NB4 (cell line): ENCODE data around the gene LTBP1.

ENCODE experiments used
- MYC ChIP-seq: IDR thresholded peaks from 2 replicates; pipeline ENCODE4 v1.6.1; 2011; ENCODE audit warnings: low read depth, low read length
- POLR2A ChIP-seq: IDR thresholded peaks from 2 replicates; pipeline ENCODE4 v1.6.1; 2011; ENCODE audit warnings: mild to moderate bottlenecking; ENCODE audit not compliant: insufficient read length; ENCODE audit errors: extremely low read depth
- TF ChIP-seq, protein P1 (sequence below): IDR thresholded peaks from one replicate; pipeline ENCODE4 v1.5.1; 2012; ENCODE audit warnings: low read depth, low read length
- TF ChIP-seq, protein P2 (sequence below): IDR thresholded peaks from 2 replicates; pipeline ENCODE4 v1.6.1; 2011; ENCODE audit warnings: low read depth, low read length

DNA sequence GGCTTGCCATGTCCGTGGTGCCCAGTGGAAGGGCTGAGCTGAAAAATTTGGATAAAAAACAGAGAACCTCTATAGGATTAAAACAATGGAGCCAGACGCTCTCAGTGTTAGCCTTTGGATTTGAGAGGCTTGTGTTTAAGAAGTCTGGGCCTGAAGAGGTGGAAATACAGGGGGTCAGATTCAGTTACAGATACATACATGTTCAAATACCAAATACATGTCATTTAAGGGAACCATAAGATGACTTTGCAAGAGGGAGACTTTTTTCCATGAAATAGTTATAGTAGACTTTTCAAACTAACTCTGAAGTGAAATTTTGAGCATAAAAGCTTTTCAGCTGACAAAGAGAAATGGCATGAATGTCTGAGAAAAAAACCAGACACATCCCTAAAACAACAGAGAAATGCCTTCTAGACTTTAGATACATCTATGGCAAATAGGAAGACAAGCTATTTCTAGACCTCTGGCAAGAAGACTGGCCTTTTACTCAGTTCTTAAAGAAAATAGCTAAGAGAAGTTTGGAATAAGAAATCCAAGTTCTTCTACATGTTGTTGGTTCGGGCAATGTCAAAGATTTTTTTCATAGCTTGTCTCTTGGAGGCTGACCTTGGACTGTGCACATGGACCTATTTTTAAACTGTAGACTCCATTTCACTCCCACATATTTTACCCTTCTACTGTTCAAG lies 112.9 kb downstream of the LTBP1 start:
- TF ChIP-seq, protein P1, sequence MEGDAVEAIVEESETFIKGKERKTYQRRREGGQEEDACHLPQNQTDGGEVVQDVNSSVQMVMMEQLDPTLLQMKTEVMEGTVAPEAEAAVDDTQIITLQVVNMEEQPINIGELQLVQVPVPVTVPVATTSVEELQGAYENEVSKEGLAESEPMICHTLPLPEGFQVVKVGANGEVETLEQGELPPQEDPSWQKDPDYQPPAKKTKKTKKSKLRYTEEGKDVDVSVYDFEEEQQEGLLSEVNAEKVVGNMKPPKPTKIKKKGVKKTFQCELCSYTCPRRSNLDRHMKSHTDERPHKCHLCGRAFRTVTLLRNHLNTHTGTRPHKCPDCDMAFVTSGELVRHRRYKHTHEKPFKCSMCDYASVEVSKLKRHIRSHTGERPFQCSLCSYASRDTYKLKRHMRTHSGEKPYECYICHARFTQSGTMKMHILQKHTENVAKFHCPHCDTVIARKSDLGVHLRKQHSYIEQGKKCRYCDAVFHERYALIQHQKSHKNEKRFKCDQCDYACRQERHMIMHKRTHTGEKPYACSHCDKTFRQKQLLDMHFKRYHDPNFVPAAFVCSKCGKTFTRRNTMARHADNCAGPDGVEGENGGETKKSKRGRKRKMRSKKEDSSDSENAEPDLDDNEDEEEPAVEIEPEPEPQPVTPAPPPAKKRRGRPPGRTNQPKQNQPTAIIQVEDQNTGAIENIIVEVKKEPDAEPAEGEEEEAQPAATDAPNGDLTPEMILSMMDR: no peak
- TF ChIP-seq MYC: no peak
- TF ChIP-seq POLR2A: no peak
- TF ChIP-seq, protein P2, sequence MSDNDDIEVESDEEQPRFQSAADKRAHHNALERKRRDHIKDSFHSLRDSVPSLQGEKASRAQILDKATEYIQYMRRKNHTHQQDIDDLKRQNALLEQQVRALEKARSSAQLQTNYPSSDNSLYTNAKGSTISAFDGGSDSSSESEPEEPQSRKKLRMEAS: no peak
